PC-3 (cell line): ENCODE measurements around the gene BDKRB2. TPM values are rescaled to one million over a fixed set of nuclear protein-coding genes. Genes with fewer than 3 reads are reported as not detected.

Experiments
- ATAC-seq: fragments of 200-7000 bp; cut with Tn5 transposase; 2 replicates; pipeline ENCODE4 v1.9.1; 2020; ENCODE audit warnings: mild to moderate bottlenecking, moderate library complexity
- BruUV-seq: library from RNA; stranded (reverse); fragments of 400-500 nt; replicated peaks from 2 replicates; lab custom pipeline; 2021; lab: Mats Ljungman, UMichigan
- CTCF ChIA-PET: fragments of 300-600 bp; sonication (Branson Sonifier 250); formaldehyde crosslinking; loops from one replicate; lab custom pipeline; 2022; ENCODE audit warnings: antibody characterized with exemption; lab: Charles Lee
- POLR2A ChIA-PET: fragments of 300-600 bp; sonication (Branson Sonifier 250); formaldehyde crosslinking; loops from one replicate; lab custom pipeline; 2022; ENCODE audit warnings: antibody characterized with exemption; ENCODE audit not compliant: unreplicated experiment; lab: Charles Lee
- DNase-seq: peaks from one replicate; pipeline ENCODE4 v3.0.0-alpha.2; 2015
- H2AFZ ChIP-seq: fragments of 300-600 bp; sonication (generic); 2 replicates; pipeline ENCODE4 v1.6.0; 2016; ENCODE audit warnings: antibody characterized with exemption, low read length
- H3F3A ChIP-seq: fragments of 300-600 bp; sonication (generic); one replicate; pipeline ENCODE4 v1.6.0; 2017; ENCODE audit warnings: antibody characterized with exemption, low read length, control low read depth, mild to moderate bottlenecking; ENCODE audit not compliant: unreplicated experiment
- H3K27ac ChIP-seq: fragments of 300-600 bp; sonication (generic); 2 replicates; pipeline ENCODE4 v1.5.1; 2016; ENCODE audit warnings: mild to moderate bottlenecking, low read length
- H3K27me3 ChIP-seq: fragments of 300-600 bp; sonication (generic); 2 replicates; pipeline ENCODE4 v1.6.1; 2016; ENCODE audit warnings: low read length, mixed read lengths
- H3K36me3 ChIP-seq: fragments of 300-600 bp; sonication (generic); 2 replicates; pipeline ENCODE4 v1.6.1; 2016; ENCODE audit warnings: low read depth, mixed run types, low read length, mixed read lengths
- H3K4me1 ChIP-seq: fragments of 300-600 bp; sonication (generic); 2 replicates; pipeline ENCODE4 v1.5.1; 2016; ENCODE audit warnings: low read length; ENCODE audit not compliant: insufficient read depth
- H3K4me2 ChIP-seq: fragments of 300-600 bp; sonication (generic); 2 replicates; pipeline ENCODE4 v1.6.0; 2016; ENCODE audit warnings: low read length
- H3K4me3 ChIP-seq: fragments of 300-600 bp; sonication (generic); 2 replicates; pipeline ENCODE4 v1.5.1; 2016; ENCODE audit warnings: mild to moderate bottlenecking, low read length, mixed read lengths
- H3K79me2 ChIP-seq: fragments of 300-600 bp; sonication (generic); 2 replicates; pipeline ENCODE4 v1.6.1; 2017; ENCODE audit warnings: low read length, mixed read lengths
- H3K9ac ChIP-seq: fragments of 300-600 bp; sonication (generic); 2 replicates; pipeline ENCODE4 v1.6.0; 2016; ENCODE audit warnings: mild to moderate bottlenecking, low read length
- H3K9me2 ChIP-seq: fragments of 300-600 bp; sonication (generic); replicated peaks from 2 replicates; pipeline ENCODE4 v1.6.1; 2016; ENCODE audit warnings: mixed run types, low read length, mixed read lengths
- H3K9me3 ChIP-seq: fragments of 300-600 bp; sonication (generic); 2 replicates; pipeline ENCODE4 v1.6.1; 2016; ENCODE audit warnings: low read length, mixed read lengths
- H4K20me1 ChIP-seq: fragments of 300-600 bp; sonication (generic); 2 replicates; pipeline ENCODE4 v1.6.1; 2016; ENCODE audit warnings: low read length, mixed read lengths
- CTCF ChIP-seq: fragments of 300-600 bp; sonication (generic); conservative IDR thresholded peaks from 2 replicates; pipeline ENCODE4 v1.5.1; 2017; ENCODE audit warnings: antibody characterized with exemption, low read depth, mild to moderate bottlenecking, low read length
- EZH2 ChIP-seq: fragments of 300-600 bp; sonication (generic); IDR thresholded peaks from one replicate; pipeline ENCODE4 v1.6.1; 2017; ENCODE audit warnings: antibody characterized with exemption, mild to moderate bottlenecking, low read length; ENCODE audit not compliant: unreplicated experiment
- EZH2phosphoT487 ChIP-seq: fragments of 300-600 bp; sonication (generic); IDR thresholded peaks from 2 replicates; pipeline ENCODE4 v1.6.1; 2018; ENCODE audit warnings: mild to moderate bottlenecking, antibody characterized with exemption, low read length, borderline replicate concordance
- intact Hi-C: fragments of 100-400 bp; cut with micrococcal nuclease; formaldehyde crosslinking; loops from 2 replicates; pipeline ENCODE4 v1.9.0; 2023
- total RNA-seq: library from RNA; depleted of rRNA; stranded (reverse); fragments of >200 nt; gene quantifications from 2 replicates; pipeline ENCODE4 v1.2.3, GENCODE V29; 2014

Gene BDKRB2
- total RNA-seq, 1 experiment from 2014 or later, result 0.07 TPM

DNA sequence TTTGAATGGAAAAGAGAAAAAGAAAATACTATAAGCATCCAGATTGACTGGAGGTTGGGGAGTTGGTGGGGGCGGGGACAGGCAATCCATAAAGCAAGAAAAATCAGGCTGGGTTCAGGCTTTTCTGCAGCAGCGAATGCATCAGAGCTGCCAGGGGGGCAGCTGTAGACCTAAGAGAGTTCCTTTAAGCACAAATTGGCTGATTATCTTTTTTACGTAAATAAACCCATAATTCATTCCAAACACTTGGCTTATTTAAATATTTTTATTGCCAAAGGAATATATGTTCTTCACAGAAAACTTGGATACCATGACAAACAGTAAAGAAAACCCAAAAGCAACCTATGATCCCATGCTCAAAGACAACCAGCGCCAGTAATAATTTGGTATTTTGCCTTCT is 10.2 kb downstream of the BDKRB2 start:
- ChIA-PET POLR2A (no interaction called here), CTCF (no interaction called here)
- Histone ChIP-seq H3K79me2 (no peaks in the 10 kb centered on the region), H3K4me2 (no peak overlapping the region), H3K9me2 (no peaks in the 10 kb centered on the region), H3K4me3 (no peak overlapping the region), H3F3A (no peaks in the 10 kb centered on the region), H2AFZ (no peak overlapping the region), H4K20me1 (no peaks in the 10 kb centered on the region), H3K27me3 (peaks cover 33% of the 10 kb centered on the region), H3K4me1 (no peaks in the 10 kb centered on the region), H3K9ac (no peak overlapping the region), H3K27ac (no peak overlapping the region), H3K9me3 (no peaks in the 10 kb centered on the region), H3K36me3 (no peaks in the 10 kb centered on the region)
- DNase-seq (no peak), ATAC-seq (no peak)
- no TSS peak for BruUV-seq
- no peak for TF ChIP-seq CTCF
- no peak for TF ChIP-seq EZH2
- no peak for TF ChIP-seq EZH2phosphoT487
- intact Hi-C loops, result no loop called here

- Histone ChIP-seq H3K9me2 (no peaks in the 10 kb centered on the region), H3K36me3 (no peaks in the 10 kb centered on the region), H4K20me1 (no peaks in the 10 kb centered on the region), H3K4me3 (no peak overlapping the region), H3K9me3 (no peaks in the 10 kb centered on the region), H3K4me1 (no peaks in the 10 kb centered on the region), H3K9ac (no peak overlapping the region), H3K79me2 (no peaks in the 10 kb centered on the region), H3K27ac (no peak overlapping the region), H3F3A (no peaks in the 10 kb centered on the region), H3K27me3 (peaks cover 28% of the 10 kb centered on the region), H3K4me2 (no peak overlapping the region), H2AFZ (no peak overlapping the region)
- DNase-seq, result no peak
- BruUV-seq, result no TSS peak
- POLR2A ChIA-PET, result no interaction called here
- CTCF ChIA-PET, result no interaction called here
- TF ChIP-seq EZH2phosphoT487, result no peak
- no peak for TF ChIP-seq EZH2
- no peak for TF ChIP-seq CTCF
- ATAC-seq, result no peak
- intact Hi-C loops, result no loop called here
These were observed 11.0 kb downstream of the BDKRB2 start for GRCh38 chr14:96215452-96216244.

DNA sequence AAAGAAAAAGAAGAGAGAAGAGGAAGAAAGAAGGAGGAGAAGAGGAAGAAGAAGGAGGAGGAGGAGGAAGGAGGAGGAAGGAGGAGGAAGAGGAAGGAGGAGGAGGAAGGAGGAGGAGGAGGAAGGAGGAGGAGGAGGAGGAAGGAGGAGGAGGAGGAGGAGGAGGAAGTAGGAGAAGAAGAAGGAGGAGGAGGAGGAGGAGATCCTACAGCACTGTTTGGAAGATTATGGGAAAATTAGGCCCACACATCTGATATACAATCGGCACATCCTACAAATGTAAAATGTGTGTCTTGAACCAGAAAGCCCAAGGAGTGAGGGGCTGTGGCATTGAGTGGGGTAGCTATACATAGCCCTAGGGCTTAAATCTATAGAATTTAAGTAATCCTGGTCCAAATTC is 12.0 kb downstream of the BDKRB2 start:
- no peaks in the 10 kb centered on the region for H3K4me1 ChIP-seq
- no peaks in the 10 kb centered on the region for H3K36me3 ChIP-seq
- H3K4me2 ChIP-seq, result no peak overlapping the region
- ChIA-PET POLR2A (no interaction called here), CTCF (no interaction called here)
- H3K27me3 ChIP-seq, result peaks cover 25% of the 10 kb centered on the region
- no peaks in the 10 kb centered on the region for H4K20me1 ChIP-seq
- no peaks in the 10 kb centered on the region for H3K9me3 ChIP-seq
- H3K79me2 ChIP-seq, result no peaks in the 10 kb centered on the region
- H2AFZ ChIP-seq, result no peak overlapping the region
- no peak overlapping the region for H3K27ac ChIP-seq
- no peaks in the 10 kb centered on the region for H3K9me2 ChIP-seq
- no TSS peak for BruUV-seq
- H3F3A ChIP-seq, result no peaks in the 10 kb centered on the region
- TF ChIP-seq CTCF, result no peak
- no peak for TF ChIP-seq EZH2phosphoT487
- TF ChIP-seq EZH2, result no peak
- H3K9ac ChIP-seq, result no peak overlapping the region
- DNase-seq, result no peak
- no peak overlapping the region for H3K4me3 ChIP-seq
- intact Hi-C loops, result no loop called here
- ATAC-seq, result no peak
